Occipital lobe (tissue), 2 donors: ENCODE measurements around the gene BMERB1. TPM values are rescaled to one million over a fixed set of nuclear protein-coding genes. Genes with fewer than 3 reads are reported as not detected.

Experiments
- DNase-seq: peaks from one replicate; lab custom pipeline; 2025; lab: John Stamatoyannopoulos, UW
- total RNA-seq: library from RNA; depleted of rRNA; stranded (reverse); fragments of >200 nt; gene quantifications from one replicate; pipeline ENCODE4 v1.2.3, GENCODE V29; 2014

Gene BMERB1
- total RNA-seq, 1 donor from 2014 or later, result 81.6 TPM

DNA sequence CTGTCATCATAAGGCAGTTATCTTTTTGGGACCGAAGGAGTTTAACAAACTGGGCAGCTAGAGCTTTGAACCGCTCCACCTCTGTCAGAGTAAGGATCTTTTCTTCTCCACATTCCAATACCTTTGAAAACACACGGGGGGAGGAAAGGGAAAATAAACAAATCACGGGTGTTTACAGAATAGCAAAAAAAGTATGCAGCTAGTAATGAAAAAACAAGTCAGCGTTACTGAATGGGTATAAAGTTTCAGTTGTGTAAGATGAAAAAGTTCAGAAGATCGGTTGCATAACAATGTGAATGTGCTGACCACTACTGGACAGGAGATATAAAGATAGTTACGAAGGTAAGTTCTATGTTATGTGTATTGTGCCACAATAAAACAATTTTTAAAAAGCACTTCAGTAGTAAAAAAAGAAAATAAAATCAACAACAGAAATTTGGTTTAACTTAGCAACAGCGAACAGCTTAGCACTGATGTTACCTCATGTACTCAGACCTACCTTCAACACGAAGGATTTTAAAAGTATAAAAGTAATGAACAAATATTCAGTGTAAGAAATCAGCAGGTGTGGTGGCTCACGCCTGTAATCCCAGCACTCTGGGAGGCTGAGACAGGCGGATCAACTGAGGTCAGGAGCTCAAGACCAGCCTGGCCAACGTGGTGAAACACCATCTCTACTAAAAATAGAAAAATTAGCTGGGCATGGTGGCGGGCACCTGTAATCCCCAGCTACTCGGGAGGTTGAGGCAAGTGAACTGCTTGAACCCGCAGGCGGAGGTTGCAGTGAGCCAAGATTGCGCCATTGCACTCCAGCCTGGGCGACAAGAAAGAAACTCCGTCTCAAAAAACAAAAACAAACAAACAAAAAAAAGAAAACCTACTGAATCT is 174.3 kb downstream of the BMERB1 start:
- DNase-seq, result no peak

DNA sequence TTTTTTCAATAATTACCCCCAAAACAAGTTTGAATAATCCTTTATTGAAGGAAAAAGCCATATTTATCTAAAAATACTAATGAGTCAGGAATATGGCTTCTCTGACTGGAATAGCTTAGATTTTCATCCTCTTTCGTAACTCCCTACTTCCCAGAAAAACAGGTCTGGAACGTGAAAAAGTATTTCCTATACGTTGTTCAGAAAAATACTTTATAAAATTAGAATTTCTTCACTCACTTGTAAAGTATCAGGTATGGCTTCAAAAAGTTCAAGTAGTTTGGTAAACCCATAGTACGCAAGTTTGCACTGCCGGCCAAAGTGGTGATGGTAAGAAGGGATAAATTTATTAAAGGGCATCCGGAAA is 174.9 kb downstream of the BMERB1 start:
- DNase-seq, result no peak

DNA sequence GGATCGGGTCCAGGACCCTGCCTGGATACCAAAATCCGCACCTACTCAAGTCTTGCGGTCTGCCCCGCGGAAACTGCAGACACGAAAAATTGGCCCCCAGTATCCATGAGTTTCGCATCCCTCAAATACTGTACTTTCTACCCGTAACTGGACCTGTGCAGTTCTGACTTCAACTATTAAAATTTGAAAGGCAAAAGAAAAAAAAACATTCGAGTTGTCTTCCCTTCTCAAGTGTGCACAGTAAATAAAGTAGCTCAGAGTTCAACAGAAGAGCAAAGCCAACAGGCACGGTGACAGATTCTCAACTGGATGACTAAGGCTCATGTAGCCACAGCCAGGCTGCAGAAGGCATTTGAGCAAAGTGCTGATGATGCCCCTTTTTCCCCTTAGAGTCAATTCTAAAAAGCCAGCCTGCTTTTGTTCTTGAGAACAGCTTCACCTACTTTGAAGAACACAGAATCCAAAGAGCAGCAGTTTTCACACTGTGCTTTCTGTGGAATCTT is 176.0 kb downstream of the BMERB1 start:
- DNase-seq, result no peak

DNA sequence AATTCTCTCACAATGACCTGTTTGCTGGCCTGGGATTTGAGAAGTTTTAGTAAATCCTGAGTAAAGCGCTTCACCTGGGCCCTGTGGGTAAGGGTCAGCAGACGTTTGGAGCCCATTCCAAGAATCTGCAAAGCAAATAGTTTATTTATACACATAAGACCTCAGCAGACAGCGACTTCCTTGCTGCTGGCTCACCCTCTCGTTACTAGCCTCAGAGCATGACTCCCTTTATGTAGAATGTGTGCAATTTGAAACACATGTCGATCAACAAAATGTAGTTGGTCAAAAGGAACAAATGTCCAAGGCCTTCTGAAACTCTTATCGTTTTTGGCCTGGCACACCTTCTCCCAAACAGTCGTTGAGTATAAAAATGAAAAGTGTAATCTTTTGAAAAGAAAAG is 177.2 kb downstream of the BMERB1 start:
- DNase-seq, result no peak

DNA sequence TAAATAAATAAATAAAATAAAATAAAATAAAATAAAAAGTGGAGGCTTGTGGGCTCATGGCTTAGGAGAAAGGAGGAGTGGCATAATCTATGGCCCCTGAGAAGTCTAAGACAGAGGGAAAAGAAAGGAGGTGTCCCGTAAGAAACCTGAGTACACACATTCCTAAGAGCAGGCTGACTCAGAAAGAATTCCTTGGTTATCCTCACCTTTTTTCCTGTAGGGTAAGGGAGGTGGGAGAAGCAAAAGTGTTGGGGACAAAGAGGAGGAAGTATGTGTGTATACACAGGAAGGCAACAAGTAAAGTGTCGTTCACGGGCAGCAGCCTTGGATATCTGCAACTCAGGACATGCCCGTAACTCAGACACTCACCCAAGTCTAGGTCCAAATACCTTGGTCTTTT is 179.3 kb downstream of the BMERB1 start:
- no peak for DNase-seq

DNA sequence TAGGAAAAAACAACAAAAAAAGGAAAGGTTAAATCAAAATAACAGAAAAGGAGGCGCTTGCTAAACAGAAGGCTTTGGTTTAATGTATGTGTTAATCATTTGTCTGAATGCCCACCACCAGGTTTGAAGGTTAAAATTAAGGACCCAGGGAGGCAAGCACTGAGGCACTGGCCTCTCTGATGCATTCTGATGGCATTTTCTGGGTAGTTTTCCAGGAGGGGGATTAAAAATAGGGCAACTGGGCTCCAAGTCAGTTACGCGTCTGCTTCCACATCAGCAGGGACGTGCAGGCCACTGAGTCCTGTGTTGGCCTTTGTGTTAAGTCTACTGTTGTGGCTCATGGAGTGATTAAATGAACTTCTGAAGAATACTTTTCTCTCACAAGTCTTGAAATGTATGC is 181.6 kb downstream of the BMERB1 start:
- no peak for DNase-seq

DNA sequence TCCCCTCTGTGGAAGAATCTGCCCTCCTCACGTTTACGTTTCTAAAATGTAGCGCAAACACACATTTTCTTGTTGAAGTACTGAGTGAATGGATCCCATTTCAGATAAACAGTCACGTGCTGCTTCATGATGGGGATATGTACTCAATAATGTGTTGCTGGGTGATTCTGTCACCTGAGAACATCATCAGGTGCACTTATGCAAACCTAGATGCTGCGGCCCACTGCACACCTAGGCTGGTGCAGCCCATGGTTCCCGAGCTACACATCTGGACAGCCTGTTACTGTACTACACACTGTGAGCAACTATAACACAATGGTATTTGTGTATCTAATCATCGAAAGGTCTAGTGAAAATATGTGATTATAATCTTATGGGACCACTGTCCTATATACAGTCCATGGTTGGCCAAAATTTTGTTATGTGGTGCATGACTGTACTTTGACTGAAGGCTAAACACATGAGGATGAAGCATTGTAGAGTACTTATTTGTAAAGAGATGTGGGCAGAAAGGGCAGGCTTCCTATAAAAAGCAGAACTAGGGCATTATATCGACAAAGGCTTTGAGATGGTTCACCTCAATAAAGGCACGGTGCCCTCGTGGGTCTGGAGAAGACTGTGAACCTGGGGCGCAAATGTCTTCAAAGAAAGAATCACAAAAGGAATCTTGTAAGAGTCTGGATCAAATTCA is 182.2 kb downstream of the BMERB1 start:
- no peak for DNase-seq

DNA sequence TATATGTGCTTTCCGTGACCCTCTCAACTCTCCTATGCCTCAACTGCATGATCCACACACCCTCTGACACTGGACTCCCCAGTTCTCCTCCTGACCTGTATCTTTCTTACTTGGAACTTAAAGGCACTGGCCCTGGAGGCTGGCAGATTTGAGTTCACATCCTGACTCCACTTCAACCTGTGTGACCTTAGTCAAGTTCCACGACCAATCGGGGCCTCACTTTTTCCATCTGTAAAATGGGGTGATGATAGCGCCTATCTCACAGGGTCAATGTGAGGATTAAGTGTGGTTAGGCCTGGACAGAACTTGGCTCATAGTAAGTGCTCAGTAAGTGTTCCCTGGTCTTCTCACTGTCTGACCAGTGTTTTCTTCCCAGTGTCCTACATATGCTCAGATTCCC is 183.5 kb downstream of the BMERB1 start:
- no peak for DNase-seq

DNA sequence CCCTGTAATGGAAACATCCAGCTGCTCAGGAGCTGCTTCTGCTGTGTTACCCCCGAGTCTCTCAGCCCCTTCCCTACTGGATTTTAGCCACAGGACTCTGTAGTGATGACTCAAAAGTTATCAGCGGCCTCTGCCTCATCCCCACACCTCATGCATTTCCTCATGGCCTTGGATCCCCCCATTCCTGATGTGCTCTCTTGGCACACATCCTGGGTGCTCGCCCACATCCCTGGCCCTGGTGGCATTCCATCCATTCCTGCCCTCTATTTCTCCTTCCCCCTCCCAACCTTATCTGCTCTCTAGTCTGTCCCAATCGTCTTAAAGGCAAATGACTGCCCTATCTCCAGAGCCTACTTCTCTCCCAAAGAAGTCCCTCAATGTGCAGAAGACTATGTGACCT is 184.0 kb downstream of the BMERB1 start:
- no peak for DNase-seq

DNA sequence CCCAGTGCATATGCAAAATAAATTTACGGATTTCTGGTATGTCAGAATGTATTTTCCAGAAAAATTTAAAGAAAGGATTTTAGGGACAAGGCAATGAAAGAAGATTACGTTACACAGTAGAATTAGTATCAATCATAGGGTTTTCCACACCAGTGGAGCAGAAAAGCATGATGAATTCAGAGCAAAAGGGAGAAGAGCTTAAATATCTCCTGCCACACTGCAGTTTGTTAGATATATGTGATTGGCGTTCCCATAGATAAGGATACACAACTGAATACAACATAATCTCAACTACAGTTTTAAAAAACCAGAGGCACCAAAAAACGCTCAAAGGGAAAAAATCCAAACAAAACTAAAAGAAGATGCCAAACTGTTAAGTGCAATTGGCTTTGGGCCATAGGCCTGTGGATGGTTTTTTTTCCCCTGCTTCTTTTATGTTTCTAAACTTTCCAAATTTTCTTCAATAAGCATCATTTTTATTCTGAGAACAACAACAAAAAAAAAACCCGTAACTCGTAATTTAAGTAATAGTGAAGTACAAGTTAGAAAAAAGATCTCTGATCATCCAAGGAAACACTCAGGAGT is 186.3 kb downstream of the BMERB1 start:
- no peak for DNase-seq

DNA sequence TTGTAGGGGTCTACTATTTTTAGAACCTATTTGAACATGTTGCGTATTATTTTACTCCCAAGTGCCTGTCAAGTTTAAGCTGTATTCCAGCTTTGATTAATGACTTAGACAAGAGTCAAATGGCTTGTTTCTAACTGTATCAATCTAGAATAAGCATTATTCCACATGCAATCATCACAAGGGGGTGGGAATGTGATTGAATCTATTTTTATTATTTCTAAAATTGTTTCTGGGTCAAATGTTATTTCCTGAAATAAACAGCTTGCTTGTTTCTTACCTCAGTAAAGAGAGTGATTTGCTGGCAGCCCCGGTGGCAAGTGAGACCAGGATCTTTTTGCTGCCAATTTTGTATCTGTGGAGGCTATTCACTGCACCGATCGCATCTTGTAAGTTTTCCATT is 187.1 kb downstream of the BMERB1 start:
- DNase-seq, result no peak

DNA sequence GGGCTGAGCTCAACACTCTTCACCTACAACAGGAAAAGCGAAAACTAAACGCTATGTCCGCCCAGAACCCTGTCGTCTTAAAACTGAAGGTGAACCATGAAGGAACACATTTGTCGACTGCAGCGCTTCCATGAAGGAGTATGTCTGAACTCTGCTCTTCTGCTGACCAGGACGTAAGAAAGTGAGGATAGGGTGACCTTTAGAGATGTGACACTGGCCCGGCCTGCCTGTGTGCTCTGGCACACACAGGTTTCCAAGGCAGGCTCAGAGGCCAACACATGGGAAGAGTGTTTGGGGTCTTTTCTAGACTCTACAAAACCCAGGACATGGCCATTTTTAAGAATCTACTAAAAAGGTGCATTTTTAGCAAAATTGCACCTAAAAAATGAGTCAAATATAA is 187.5 kb downstream of the BMERB1 start:
- DNase-seq, result no peak

DNA sequence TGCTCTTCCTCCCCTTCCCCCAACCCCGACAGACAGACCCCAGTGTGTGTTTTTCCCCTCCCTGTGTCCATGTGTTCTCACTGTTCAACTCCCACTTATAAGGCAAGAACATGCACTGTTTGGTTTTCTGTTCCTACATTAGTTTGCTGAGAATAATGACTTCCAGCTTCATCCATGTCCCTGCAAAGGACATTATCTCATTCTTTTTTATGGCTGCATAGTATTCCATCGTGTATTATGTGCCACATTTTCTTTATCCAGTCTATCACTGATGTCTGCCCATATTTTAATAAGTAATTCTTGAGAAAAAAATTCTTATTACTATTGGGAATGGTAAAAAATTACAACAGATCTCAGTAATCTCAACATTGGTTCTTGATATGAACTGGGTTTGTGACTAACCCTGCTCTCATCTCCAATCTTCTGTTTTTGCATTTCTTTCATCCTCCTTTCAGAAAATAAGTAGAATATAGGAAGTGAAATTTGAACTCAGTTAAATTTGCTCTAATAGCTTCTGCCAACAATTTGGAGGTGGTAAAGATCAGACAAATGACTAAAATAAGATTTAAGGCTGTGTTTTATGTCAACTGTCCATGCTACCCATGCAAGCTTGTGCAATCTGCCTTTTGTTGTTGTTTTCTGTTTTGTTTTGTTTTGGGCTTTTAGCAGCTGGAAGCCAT is 197.5 kb downstream of the BMERB1 start:
- no peak for DNase-seq

DNA sequence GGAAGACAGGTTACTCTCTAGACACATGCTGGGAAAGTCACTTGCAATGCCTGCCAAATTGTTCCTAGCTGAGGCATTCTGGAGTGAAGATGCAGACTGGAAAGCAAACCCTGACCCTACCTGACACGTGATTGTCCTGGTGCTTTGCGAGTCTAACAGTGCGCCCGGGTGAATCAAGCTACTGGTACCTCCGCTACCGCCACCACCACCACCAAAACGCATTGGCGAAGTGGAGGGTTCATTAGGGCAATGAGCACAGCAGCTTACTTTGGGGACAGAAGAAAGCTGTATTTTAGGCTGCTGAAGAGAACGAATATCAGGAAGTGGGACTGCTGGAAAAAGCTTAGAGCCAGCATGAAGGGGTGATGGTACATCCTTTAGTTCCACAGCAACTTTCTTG is 201.5 kb downstream of the BMERB1 start:
- no peak for DNase-seq

DNA sequence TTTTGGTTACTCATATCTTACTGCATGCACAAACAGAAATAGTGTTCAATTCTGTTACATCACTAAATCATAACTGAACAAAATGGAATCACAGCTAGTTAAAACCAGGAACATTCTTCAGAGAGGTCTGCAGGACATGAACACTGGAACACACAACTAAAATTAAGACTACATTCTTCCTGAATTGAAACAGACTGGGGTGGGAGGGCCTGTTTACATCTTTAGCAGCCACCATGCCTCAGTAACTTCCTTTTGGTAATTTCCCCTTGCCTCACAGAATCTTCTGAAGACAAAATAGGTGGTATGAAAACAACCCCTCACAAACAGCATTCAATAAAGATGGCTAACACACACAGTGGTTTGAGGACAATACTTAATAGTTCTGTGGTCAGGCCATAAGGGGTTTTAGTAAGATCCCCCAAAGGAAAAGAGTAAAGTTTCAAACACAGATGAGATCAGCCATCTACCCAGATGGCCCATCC is 202.0 kb downstream of the BMERB1 start:
- DNase-seq, result no peak

Other genes with a start within 250 kb of the BMERB1 start
- gene NPIPA5, start 56.3 kb upstream of the BMERB1 start, total RNA-seq, result 2.7 TPM
- 19.3 TPM for gene MPV17L, start 38.8 kb upstream of the BMERB1 start, total RNA-seq
- 24.0 TPM for gene MARF1, start 208.6 kb downstream of the BMERB1 start, total RNA-seq
- 4.2 TPM for gene NDE1, start 215.7 kb downstream of the BMERB1 start, total RNA-seq